Ovary (tissue), 3 donors: Measurements from ENCODE around the gene IL10RA.

Experiments
- CTCF ChIP-seq, 3 donors: fragments of 450-650 bp in 2 of 3; fragments of 200-600 bp in 1 of 3; IDR thresholded peaks; one replicate each; pipeline versions ENCODE4 v1.5.1 to v1.8.0; 2016 to 2022; ENCODE audit warnings: antibody characterized with exemption in 3 of 3, mild to moderate bottlenecking in 1 of 3
- EP300 ChIP-seq: sonication (generic); formaldehyde crosslinking; IDR thresholded peaks from one replicate; pipeline ENCODE4 v1.6.1; 2017; ENCODE audit warnings: antibody characterized with exemption
- POLR2A ChIP-seq: fragments of 450-650 bp; IDR thresholded peaks from one replicate; pipeline ENCODE4 v1.6.1; 2017; ENCODE audit warnings: antibody characterized with exemption, mild to moderate bottlenecking, moderate library complexity
- donor health status: DM: no; HTN: no; CAD: no.

GRCh38 chr11:117944554-117944953, 41.6 kb upstream of the IL10RA start:
- TF ChIP-seq CTCF (IDR thresholded peaks at IDR 0.05) (no peak), POLR2A (no peak), EP300 (no peak)
